ENCODE data around the gene SASH3.

The SASH3 gene

DNA sequence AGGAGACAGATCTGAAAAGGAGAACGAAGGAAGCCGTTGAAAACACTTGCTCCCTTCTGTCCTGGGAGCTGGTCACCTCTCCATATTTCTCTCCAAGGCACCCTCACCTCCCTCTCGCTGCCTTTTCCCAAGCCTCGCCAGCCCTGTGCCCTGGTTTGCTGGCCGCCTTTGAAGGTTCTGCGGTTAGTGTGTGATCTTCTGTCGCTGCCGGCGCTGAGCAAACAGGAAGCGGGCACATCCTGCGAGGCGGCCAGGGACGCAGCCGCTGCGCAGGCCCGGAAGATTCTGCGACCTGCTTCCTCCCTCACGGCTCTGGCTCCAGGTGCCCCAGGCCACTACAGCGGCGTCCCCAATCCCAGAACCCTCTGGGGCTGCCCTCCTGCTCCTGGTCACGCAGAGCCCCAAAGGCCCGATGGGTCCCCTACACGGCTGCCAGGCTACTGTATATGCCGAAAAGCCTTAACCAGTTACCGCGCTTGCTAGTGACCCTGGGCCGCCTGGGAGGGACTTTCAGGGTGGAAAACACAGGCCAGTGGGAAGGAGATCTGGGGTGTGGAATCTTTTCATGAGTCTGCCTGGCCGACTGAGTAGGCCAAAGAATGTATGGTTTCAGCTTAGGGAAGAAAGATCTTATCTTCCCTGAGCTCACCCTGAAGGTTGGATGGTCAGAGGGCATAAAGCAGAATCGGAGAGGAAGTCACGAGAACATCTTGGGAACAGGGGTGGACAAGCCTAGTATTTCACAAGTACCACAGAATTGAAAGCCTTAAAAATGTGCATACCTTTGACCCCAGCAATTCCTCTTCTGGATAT lies 2.3 kb upstream of the SASH3 start:
- peaks cover 5% of the 10 kb centered on the region for H3K27me3 ChIP-seq (ENCODE audit: control insufficient read depth, insufficient read depth, low read length)
- no peaks in the 10 kb centered on the region for H3K4me1 ChIP-seq (ENCODE audit: control insufficient read depth, insufficient read depth, low read length)
- H3K4me2 ChIP-seq (ENCODE audit: low read length): no peak overlapping the region
- H3K4me3 ChIP-seq (ENCODE audit: low read length): no peak overlapping the region
- H3K9ac ChIP-seq (ENCODE audit: low read depth, low read length): no peak overlapping the region
- H3K9me3 ChIP-seq (replicated peaks; ENCODE audit: low read length): no peaks in the 10 kb centered on the region
- H3K36me3 ChIP-seq (ENCODE audit: insufficient read depth, low read length): no peaks in the 10 kb centered on the region

DNA sequence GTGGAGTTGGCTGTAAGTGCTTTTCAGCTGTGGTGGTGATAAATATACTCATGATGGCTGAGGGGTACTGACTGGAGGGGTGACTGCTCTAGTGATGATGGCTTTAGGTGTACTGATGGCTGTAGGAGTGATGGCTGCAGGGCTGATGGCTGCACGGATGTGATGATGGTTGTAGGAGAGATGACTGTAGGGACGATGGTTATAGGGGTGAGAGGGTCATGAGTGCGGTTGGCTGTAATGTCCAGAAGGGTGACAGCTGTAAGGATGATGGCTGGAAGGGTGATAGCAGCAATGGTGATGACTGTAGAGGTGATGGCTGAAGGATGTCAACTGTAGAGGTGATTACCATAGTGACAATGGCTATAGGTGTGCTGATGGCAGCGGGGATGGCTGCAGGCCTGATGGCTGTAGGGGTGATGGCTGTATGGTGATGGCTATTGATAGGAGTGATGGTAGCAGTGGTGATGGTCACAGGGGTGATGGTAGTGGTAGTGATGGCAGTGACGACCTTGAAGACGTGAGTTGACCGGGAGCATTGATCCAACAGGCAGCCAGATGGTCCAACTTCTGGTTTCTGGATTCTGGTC lies 570 bp upstream of the SASH3 start:
- Histone ChIP-seq H3K9me3 (replicated peaks; ENCODE audit: low read length) (no peaks in the 10 kb centered on the region), H3K4me1 (ENCODE audit: control insufficient read depth, insufficient read depth, low read length) (no peaks in the 10 kb centered on the region), H3K4me3 (ENCODE audit: low read length) (no peak overlapping the region), H3K36me3 (ENCODE audit: insufficient read depth, low read length) (no peaks in the 10 kb centered on the region), H3K27me3 (ENCODE audit: control insufficient read depth, insufficient read depth, low read length) (peaks cover 5% of the 10 kb centered on the region), H3K9ac (ENCODE audit: low read depth, low read length) (no peak overlapping the region), H3K4me2 (ENCODE audit: low read length) (no peak overlapping the region)

DNA sequence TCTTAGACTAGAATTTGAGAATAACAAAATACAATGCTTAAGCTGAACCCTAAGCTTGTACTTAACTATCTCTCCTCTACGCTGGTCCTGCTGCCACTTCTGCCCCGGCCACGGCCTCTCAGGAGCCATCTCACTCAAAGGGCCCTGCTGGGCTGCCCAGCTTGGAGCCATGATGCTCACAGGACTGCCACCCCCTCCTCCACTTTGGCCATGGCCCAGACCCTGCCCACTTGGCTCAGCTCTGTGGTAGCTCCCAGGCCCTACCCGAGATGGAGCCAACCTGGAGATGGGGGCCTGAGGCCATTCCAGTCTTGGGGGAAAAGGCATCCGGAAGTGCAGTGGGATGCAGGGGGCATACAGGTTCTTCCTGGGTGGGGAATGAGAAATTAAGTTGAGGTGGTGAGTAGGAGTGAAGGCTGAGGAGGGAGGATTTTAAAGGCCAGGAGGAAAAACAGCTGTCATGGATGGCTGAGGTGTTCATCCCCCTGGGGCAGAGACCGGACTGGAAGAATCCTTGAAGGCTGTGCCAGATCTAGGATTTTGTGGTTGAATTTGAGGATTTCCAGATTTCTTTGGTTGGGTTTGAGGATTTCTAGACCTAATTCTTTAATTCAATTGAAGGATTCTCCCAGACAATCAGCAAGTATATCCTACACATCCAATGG lies 824 bp downstream of the SASH3 start:
- H3K4me2 ChIP-seq (ENCODE audit: low read length): no peak overlapping the region
- no peaks in the 10 kb centered on the region for H3K36me3 ChIP-seq (ENCODE audit: insufficient read depth, low read length)
- H3K9ac ChIP-seq (ENCODE audit: low read depth, low read length): no peak overlapping the region
- H3K4me1 ChIP-seq (ENCODE audit: control insufficient read depth, insufficient read depth, low read length): no peaks in the 10 kb centered on the region
- H3K4me3 ChIP-seq (ENCODE audit: low read length): no peak overlapping the region
- H3K9me3 ChIP-seq (replicated peaks; ENCODE audit: low read length): no peaks in the 10 kb centered on the region
- peaks cover 5% of the 10 kb centered on the region for H3K27me3 ChIP-seq (ENCODE audit: control insufficient read depth, insufficient read depth, low read length)

DNA sequence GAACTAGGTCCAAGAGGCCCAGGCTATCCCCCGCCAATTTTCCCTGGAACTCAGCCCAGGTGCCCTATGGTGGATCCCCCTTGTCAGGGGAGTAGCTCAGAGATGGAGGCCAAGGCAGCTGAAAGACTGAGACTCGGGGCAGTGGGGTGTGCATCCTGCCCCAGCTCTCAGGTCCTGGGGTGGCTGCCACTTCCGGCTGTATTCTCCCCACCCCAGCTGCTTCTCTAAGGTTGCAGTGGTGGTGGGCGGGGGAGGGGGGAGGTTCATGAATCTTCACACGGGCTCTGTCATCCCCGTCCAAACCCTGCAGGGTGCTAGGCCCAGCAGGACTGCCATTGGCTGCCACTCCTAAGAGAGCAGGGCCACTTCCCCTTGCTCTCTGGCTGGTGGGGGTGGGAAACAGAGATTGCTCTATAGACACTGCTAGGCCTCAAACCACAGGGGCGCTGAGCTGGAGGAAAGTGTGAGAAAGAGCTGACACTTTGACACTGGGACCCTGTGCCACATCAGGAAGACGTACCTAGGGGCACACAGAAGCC lies 1.5 kb downstream of the SASH3 start:
- H3K27me3 ChIP-seq (ENCODE audit: control insufficient read depth, insufficient read depth, low read length): peaks cover 5% of the 10 kb centered on the region
- no peak overlapping the region for H3K4me3 ChIP-seq (ENCODE audit: low read length)
- no peak overlapping the region for H3K4me2 ChIP-seq (ENCODE audit: low read length)
- H3K4me1 ChIP-seq (ENCODE audit: control insufficient read depth, insufficient read depth, low read length): no peaks in the 10 kb centered on the region
- H3K9ac ChIP-seq (ENCODE audit: low read depth, low read length): no peak overlapping the region
- H3K36me3 ChIP-seq (ENCODE audit: insufficient read depth, low read length): no peaks in the 10 kb centered on the region
- H3K9me3 ChIP-seq (replicated peaks; ENCODE audit: low read length): no peaks in the 10 kb centered on the region

DNA sequence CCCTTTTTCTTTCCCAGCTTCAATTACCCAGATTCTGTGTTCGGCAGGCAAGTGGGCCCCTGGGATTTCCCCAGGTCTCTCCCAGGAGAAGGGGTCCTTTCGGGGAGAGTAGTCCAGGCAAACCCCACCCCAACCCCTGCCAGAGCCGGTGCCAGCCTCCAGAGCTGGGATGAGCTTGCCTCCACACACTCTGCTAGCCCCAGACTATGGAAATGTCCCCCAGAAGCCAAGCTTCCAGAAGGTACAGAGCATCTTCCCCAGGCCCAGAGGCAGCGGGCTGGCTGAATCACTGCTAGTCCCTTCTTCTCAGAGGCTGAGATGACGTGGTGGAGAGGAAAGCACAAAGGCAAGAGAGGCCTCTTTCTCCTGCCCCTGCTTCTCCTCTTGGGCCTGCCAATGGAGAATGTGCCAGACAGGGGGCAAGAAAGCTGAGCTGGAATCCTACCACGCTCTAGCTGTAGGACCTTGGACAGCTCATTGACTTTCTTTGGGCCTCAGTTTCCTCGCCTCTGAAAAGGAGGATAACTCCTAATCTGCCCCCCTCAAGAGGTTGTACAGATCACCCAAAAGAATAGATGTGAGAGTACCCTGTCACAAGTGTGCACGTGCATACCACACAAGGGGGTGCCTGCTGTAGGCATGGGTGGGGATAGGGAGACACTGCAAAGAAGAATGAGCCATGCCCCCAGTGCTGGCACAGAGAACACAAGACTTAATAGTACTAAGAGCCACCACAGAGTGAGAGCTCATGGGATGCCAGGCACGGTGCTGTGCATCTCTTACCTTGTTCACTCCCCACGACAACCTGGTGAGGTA lies 2.1 kb downstream of the SASH3 start:
- Histone ChIP-seq H3K4me2 (ENCODE audit: low read length) (no peak overlapping the region), H3K9ac (ENCODE audit: low read depth, low read length) (no peak overlapping the region), H3K27me3 (ENCODE audit: control insufficient read depth, insufficient read depth, low read length) (peaks cover 5% of the 10 kb centered on the region), H3K4me1 (ENCODE audit: control insufficient read depth, insufficient read depth, low read length) (no peaks in the 10 kb centered on the region), H3K4me3 (ENCODE audit: low read length) (no peak overlapping the region), H3K36me3 (ENCODE audit: insufficient read depth, low read length) (no peaks in the 10 kb centered on the region), H3K9me3 (replicated peaks; ENCODE audit: low read length) (no peaks in the 10 kb centered on the region)

DNA sequence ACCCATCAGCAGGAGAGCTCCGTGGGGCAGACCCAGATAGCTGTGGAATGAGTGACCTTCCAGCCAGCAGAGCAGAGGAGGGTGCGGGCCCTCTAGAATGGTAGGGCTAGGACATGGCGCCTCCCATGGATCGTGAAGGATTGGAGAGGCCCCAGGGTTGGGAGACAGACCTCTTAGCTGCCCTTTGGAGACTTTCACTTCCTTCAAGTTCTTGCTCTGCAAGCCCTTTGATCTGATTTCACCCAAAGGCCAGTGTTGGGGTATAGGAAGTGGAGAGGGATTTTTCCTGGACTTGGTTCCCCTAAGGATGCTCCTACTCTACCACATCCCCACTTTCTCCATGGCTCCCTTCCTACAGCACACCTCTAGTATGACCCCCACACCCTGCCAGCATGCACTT lies 3.0 kb downstream of the SASH3 start:
- no peaks in the 10 kb centered on the region for H3K36me3 ChIP-seq (ENCODE audit: insufficient read depth, low read length)
- no peak overlapping the region for H3K4me3 ChIP-seq (ENCODE audit: low read length)
- no peak overlapping the region for H3K9ac ChIP-seq (ENCODE audit: low read depth, low read length)
- H3K4me2 ChIP-seq (ENCODE audit: low read length): no peak overlapping the region
- no peaks in the 10 kb centered on the region for H3K9me3 ChIP-seq (replicated peaks; ENCODE audit: low read length)
- peaks cover 5% of the 10 kb centered on the region for H3K27me3 ChIP-seq (ENCODE audit: control insufficient read depth, insufficient read depth, low read length)
- H3K4me1 ChIP-seq (ENCODE audit: control insufficient read depth, insufficient read depth, low read length): no peaks in the 10 kb centered on the region

DNA sequence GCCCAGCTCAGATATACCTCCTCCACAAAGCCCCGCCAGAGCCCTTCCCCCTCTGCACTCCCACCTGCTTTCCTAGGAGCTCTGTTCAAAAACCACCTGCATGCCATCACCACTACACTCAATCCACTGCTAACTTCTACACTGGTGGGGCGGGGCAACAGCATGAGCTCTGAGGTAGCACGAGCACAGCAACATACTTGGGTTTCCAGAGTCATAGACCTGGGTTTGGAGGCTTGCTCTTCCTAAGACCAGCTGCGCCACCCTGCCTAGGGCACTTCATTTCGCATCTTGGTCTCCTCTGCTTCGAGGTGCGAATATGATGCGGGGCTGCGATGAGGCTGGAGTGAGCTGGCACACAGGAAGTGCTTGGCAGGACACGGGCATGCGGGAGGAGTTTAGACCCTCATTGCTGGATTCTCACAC lies 3.6 kb downstream of the SASH3 start:
- peaks cover 5% of the 10 kb centered on the region for H3K27me3 ChIP-seq (ENCODE audit: control insufficient read depth, insufficient read depth, low read length)
- no peak overlapping the region for H3K9ac ChIP-seq (ENCODE audit: low read depth, low read length)
- H3K4me3 ChIP-seq (ENCODE audit: low read length): no peak overlapping the region
- no peaks in the 10 kb centered on the region for H3K9me3 ChIP-seq (replicated peaks; ENCODE audit: low read length)
- no peaks in the 10 kb centered on the region for H3K4me1 ChIP-seq (ENCODE audit: control insufficient read depth, insufficient read depth, low read length)
- no peak overlapping the region for H3K4me2 ChIP-seq (ENCODE audit: low read length)
- H3K36me3 ChIP-seq (ENCODE audit: insufficient read depth, low read length): no peaks in the 10 kb centered on the region

DNA sequence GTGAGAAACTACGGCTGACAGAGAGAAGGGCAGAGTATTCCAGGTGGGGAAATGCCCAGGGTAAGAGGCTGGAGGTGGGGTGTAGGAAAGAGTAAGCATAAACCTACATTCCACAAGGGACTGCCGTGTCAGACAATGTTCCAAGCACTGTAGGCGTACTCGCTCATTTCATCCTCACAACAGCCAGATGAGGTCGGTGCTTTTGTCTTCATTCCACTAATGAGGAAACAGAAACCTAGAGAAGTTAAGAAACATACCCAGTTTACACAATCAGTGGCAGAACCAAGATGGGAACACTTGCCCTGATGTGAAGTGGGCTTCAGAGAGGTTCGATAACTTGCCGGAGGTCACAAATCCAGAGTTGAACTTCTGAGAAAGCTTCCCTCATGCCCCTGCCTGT lies 4.6 kb downstream of the SASH3 start:
- H3K36me3 ChIP-seq (ENCODE audit: insufficient read depth, low read length): no peaks in the 10 kb centered on the region
- H3K9me3 ChIP-seq (replicated peaks; ENCODE audit: low read length): no peaks in the 10 kb centered on the region
- peaks cover 5% of the 10 kb centered on the region for H3K27me3 ChIP-seq (ENCODE audit: control insufficient read depth, insufficient read depth, low read length)
- H3K4me3 ChIP-seq (ENCODE audit: low read length): no peak overlapping the region
- H3K4me2 ChIP-seq (ENCODE audit: low read length): no peak overlapping the region
- no peak overlapping the region for H3K9ac ChIP-seq (ENCODE audit: low read depth, low read length)
- no peaks in the 10 kb centered on the region for H3K4me1 ChIP-seq (ENCODE audit: control insufficient read depth, insufficient read depth, low read length)

DNA sequence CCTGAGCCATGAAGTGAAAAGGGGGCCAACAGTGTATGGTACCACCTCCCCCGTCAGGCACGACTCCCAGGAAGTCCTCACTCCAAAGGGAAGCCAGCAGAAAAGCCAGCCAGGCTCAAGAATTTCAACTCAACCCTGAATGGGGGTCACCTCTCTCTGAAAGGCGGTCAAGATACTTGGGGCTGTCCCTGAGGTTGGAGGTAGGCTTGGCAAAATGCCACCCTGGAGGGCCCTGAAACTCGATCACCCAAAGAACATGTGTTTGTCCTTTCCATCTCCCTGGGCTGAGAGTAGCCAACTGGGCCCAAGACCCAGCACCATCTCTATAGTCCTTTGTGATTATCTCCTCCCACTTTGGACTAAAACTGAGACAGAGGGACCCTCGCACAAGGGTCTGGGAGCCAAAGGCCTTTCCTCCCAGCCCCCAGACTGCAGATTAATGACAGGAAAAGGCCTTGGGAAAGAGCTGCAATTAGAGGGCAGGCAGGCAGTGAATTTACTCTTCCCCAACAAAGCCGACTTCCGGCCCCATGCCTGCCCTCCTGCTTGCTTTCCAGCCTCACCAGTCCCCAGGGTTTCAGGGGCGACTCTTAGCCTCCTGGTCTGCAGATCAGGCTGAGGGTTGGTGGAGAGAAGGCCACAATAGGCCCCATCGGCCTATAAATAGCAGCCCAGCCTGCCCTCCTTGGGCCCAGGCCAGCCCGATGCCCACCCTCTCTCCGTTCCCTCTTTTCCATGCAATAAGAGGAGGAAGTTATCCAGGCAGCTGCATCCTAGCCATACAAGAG lies 5.6 kb downstream of the SASH3 start:
- H3K36me3 ChIP-seq (ENCODE audit: insufficient read depth, low read length): no peaks in the 10 kb centered on the region
- H3K9ac ChIP-seq (ENCODE audit: low read depth, low read length): no peak overlapping the region
- no peak overlapping the region for H3K4me3 ChIP-seq (ENCODE audit: low read length)
- no peak overlapping the region for H3K4me2 ChIP-seq (ENCODE audit: low read length)
- no peaks in the 10 kb centered on the region for H3K9me3 ChIP-seq (replicated peaks; ENCODE audit: low read length)
- H3K4me1 ChIP-seq (ENCODE audit: control insufficient read depth, insufficient read depth, low read length): no peaks in the 10 kb centered on the region
- peaks cover 5% of the 10 kb centered on the region for H3K27me3 ChIP-seq (ENCODE audit: control insufficient read depth, insufficient read depth, low read length)

DNA sequence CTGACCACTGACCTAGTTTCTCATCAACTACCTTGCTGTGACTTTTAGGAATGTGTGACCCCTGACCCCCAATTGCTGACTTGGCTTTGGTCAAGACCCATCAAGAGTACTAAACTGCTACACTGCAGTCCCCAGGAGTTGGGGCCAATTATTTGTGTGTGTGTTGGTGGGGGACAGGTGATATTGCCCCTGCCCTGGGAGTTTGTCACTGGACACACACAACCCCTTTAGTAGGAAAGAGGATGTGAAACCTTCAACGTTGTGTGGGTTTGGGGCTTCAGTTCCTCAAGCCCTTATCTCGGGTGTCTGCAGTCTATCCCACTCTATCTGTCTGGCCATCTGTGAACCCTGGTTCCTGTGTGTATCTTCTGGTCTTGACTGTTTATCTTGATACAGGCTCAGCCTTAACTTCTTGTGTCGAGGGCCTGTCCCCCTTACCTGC lies 6.5 kb downstream of the SASH3 start:
- no peaks in the 10 kb centered on the region for H3K36me3 ChIP-seq (ENCODE audit: insufficient read depth, low read length)
- H3K9ac ChIP-seq (ENCODE audit: low read depth, low read length): no peak overlapping the region
- H3K4me2 ChIP-seq (ENCODE audit: low read length): no peak overlapping the region
- H3K4me3 ChIP-seq (ENCODE audit: low read length): no peak overlapping the region
- no peaks in the 10 kb centered on the region for H3K9me3 ChIP-seq (replicated peaks; ENCODE audit: low read length)
- no peaks in the 10 kb centered on the region for H3K4me1 ChIP-seq (ENCODE audit: control insufficient read depth, insufficient read depth, low read length)
- H3K27me3 ChIP-seq (ENCODE audit: control insufficient read depth, insufficient read depth, low read length): peaks cover 5% of the 10 kb centered on the region
